ENCODE data around the gene FMC1.

The FMC1 gene

GRCh38 chr7:139387594-139387993 lies 46.5 kb downstream of the FMC1 start:
- DNase-seq, result no peak

GRCh38 chr7:139389091-139389490 lies 48.0 kb downstream of the FMC1 start:
- no peak for DNase-seq

DNA sequence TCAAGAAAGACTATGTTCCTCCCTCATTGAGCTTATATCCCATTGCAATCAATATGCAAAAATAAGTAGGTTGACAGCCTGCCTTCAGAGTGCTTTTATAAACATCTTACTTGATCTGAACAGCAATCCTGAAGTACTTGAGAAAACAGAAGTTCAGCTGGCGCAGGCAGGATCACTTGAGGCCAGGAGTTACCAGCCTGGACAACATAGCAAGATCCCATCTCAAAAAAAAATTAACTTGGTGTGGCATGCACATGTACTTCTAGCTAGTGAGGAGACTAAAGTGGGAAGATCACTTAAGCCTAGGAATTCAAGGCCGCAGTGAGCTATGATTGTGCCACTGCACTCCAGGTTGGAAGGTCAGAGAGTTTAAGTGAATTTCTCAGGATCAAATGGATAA lies 48.6 kb downstream of the FMC1 start:
- DNase-seq, result no peak

DNA sequence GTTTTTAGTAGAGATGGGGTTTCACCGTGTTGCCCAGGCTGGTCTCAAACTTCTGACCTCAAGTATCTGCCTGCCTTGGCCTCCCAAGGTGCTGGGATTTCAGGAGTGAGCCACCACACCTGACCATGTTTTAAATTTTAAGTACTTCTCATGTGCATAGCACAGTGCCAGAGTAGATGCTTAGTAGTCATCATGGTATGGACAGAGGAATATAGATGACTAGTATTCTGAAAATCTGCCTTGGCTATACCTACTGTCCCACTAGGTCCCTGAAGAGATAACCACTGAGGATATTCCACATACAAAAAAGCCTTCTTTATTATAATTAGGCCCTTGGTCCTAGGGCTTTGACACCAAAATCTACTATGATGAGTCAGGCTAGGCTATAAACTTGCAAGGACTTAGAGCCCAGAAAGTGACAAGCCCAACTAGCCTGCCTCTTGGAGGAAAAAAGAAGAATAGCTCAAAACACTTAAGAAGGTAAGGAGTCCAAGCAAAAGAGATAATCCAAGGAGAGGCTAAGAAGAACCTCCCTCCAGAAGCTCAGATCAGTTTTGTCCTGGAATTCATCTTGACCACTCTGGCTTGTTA lies 52.6 kb downstream of the FMC1 start:
- no peak for DNase-seq

DNA sequence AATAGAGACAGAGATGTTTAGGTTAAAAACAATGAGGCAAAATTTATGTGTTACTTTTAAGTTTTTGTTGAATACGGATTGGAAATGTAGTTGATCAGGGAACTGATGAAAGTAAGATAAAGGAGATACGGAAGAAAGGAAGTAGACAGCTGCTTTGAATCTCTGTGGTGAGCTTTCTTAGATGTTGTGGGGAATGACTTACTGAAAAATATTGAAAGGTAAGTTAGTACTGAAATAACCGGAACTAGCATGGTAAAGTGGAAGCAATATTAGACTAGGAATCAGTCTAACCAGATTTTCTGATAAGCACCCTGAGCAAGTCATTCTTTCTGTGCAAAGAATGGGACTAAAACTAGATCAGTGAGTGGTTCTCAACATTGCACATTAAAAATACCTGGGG lies 53.4 kb downstream of the FMC1 start:
- DNase-seq, result no peak
